LNCaP clone FGC (cell line): ENCODE measurements around the gene JAKMIP3.
A peak's percentile ranks its signal among the peaks of the same experiment; 100 is the strongest.

Experiments
- DNase-seq: peaks from one replicate; pipeline ENCODE4 v3.0.0-alpha.2; 2011; ENCODE audit warnings: low read depth
- H3K4me3 ChIP-seq: 2 replicates; pipeline ENCODE4 v1.5.1; 2011; ENCODE audit warnings: mild to moderate bottlenecking, low read depth, low read length, control low read depth
- CTCF ChIP-seq: IDR thresholded peaks from 2 replicates; pipeline ENCODE4 v1.5.1; 2012; ENCODE audit warnings: mild to moderate bottlenecking; ENCODE audit not compliant: control insufficient read depth, insufficient read depth; ENCODE audit errors: extremely low read depth

JAKMIP3 gene

GRCh38 chr10:132065491-132066105 is at the start of gene JAKMIP3:
JAKMIP3 (plus strand) TSS chr10:132065946; CDS start chr10:132104809, 38,863 bp downstream.
- peak within 1 kb of the TSS; percentile 71 for H3K4me3 ChIP-seq

GRCh38 chr10:132016514-132016913 is 49.2 kb upstream of the JAKMIP3 start:
- DNase-seq: no peak
- no peak overlapping the region for H3K4me3 ChIP-seq
- no peak for TF ChIP-seq CTCF

More at GRCh38 chr10:132065491-132066105, at the start of gene JAKMIP3:
- TF ChIP-seq CTCF: no peak
- peak; percentile 63 for DNase-seq

- H3K4me3 ChIP-seq: no peak overlapping the region
- TF ChIP-seq CTCF: no peak
- no peak for DNase-seq
Measured at GRCh38 chr10:132018446-132018845, 47.3 kb upstream of the JAKMIP3 start.

- DNase-seq: no peak
- TF ChIP-seq CTCF: no peak
- H3K4me3 ChIP-seq: no peak overlapping the region
Measured at GRCh38 chr10:132019366-132019765, 46.4 kb upstream of the JAKMIP3 start.

- DNase-seq: no peak
- TF ChIP-seq CTCF: no peak
- no peak overlapping the region for H3K4me3 ChIP-seq
Measured at GRCh38 chr10:132020456-132020855, 45.3 kb upstream of the JAKMIP3 start.

GRCh38 chr10:132021046-132021445 is 44.7 kb upstream of the JAKMIP3 start:
- H3K4me3 ChIP-seq: no peak overlapping the region
- no peak for DNase-seq
- no peak for TF ChIP-seq CTCF
